GM18909 (cell line): ENCODE measurements around the gene ADGRF1.
"Not testable (repeated sequence)": the region's sequence is repeated elsewhere in the genome, so short reads cannot be mapped to it uniquely, and the experiment has no call there.

ENCODE experiments used
- ATAC-seq: cut with Tn5 transposase; IDR thresholded peaks from one replicate; pipeline ENCODE4 v1.9.1; 2021; ENCODE audit warnings: mild to moderate bottlenecking; ENCODE audit not compliant: unreplicated experiment, poor library complexity

The ADGRF1 gene

DNA sequence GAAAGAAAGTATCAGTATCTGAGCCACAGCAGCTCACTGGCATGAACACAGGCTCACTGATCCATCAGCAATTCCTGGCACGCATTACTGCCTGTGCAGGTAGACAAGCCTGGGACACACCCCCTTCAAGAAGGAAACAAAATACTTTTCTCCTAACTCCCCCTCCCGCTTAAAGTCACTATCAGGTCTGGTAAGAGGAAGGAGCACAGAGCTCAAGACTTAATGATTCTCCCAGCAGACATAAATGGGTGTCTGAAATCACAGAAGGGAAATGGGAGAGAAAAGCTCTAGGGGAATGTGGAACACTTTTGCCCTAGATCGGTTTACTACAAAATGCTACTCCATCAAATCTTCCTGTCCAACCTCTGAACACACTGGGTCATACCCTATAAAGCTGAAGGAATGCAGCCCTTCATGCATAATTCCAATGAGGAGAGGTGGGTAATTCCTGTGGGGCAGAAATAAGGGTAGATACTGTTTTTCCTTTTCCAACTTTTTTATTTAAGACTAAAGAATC lies at the start of gene ADGRF1:
ADGRF1 (minus strand) TSS at position 58 of the 517 bp plus-strand sequence. CDS start 13,271 bp downstream, outside the sequence.
- ATAC-seq: no peak

DNA sequence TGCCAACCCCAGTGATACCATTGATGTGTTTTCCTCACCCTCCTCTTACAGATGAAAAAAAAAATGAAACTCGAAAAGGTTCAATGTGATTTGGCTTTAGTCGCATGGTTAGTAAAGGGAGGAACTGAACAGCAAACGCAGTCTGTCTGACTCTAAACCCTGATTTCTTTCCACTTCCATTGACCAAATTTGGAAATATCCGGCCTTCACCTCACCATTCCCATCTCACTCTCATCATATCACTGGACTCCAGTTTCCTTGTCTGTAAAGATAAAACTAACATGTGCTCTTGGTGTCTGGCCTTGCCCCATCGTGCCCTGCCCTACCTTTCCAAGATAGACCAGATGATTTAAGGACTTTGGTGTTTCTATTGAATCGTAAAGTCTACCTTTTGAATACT lies 48.7 kb upstream of the ADGRF1 start:
- ATAC-seq: no peak

DNA sequence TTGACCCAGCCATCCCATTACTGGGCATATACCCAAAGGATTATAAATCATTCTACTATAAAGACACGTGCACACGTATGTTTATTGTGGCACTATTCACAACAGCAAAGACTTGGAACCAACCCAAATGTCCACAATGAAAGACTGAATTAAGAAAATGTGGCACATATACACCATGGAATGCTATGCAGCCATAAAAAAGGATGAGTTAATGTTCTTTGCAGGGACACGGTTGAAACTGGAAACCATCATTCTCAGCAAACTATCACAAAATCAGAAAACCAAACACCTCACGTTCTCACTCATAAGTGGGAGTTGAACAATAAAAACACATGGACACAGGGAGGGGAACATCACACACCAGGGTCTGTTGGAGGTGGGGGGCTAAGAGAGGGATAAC lies 47.3 kb upstream of the ADGRF1 start:
- not testable (repeated sequence) for ATAC-seq

DNA sequence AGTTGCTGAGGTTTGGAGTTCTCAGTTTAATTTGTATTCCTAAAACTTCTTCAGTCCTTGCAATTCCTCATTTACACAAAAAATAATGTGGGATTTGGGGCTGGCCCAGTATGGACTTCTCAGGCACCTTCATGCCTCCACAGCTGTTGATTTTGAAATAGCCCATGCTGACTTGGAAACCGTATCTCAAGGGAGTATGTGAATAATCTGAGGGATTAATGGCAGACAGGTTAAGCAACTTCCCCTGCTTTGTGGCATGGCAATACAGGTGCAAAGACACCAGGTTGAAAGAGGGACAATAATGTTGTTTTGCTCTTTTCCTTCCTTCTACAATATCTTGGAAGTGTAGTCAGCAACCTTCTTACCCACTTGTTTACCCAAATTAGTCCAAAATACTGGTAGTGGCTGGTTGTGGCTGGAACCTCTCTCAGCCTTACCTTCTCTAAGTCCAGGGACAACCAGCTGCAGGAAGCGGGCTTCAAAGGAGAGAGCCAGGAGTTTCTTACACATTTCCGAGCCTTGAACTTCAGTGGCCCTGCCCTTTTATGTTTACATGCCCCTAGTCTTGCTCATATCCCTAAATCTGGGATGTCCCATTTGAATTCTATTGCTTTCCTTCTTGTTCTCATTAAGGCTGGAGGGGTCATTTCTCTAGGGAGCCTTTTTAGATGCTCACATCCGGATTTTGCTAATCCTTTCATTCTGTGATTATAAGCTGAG lies 44.1 kb upstream of the ADGRF1 start:
- ATAC-seq: no peak

DNA sequence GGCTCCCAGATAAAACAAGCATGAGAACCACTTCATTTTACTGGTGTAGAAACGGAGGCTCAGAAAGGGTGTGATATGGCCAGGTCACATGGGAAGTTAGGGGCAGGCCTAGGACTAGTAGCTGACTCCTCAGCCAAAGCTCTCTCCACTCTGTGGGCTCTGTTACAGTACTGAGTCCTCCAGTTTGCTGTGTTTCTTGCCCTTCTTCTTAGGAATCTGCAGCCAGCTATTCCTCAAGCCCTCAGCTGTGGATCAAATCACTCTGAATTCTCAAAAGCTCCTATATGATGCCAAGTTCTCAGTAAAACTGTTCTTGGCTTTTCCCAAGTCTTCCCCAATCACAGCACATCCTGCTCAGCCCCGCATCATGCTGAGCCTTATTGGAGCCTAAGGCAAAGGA lies 42.5 kb upstream of the ADGRF1 start:
- ATAC-seq: no peak

DNA sequence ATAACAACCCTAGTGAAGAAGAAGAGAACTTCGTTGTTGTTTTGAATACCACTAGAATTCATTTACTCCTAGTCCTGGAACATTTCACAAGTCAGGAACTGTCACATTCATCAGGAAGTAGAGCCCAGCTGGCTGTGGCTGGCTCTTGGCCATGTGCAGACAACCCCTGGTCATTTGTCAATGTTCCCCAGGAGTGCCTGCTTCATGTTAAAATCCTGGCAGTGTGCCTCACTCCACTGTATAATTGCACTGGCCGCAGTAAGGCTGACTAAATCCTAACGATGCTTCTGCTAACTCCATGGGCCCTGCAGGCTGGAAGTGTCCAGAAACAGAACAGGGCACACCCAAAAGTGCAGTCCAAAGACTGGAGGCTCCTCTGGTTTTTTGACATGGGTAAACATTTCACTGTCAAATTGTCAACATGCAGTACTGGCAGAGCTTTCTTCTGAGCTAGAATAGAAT lies 41.5 kb upstream of the ADGRF1 start:
- ATAC-seq: no peak

DNA sequence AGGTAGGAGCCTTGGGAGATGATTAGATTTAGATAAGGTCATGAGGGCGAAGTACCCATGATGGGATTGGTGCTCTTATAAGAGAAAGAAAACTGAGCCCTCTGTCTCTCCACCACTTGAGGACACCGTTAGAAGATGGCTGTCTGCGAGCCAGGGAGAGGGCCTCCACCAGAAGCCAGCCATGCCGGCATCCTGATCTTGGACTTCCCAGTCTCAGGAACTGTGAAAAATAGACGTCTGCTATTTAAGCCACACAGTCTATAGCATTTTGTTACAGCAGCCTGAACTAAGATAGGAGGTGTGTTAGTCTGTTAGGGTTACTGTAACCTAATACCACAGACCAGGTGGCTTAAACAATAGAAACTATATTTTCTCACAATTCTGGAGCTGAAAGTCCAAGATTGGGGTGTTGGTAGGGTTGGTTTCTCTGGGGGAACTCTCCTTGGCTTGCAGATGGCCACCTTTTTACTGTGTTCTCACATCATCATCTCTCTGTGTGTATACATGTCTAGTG lies 38.0 kb upstream of the ADGRF1 start:
- ATAC-seq: no peak

DNA sequence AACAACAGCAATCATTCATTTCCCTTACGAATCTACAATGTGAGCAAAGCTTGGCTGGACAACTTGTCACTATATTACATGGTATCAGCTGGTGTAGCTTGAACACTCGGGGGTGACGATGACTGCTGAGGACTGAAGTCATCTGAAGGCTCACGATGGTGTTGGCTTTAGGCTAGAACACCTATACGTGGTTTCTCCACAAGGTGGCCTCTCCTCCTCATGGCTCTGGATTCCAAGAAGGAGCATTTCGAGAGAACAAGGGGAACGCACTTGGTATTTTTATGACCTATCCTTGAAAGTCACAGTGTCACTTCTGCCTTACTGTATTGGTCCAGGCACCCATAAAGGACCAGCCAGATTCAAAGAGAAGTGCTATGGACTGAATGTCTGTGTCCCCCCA lies 37.5 kb upstream of the ADGRF1 start:
- no peak for ATAC-seq

DNA sequence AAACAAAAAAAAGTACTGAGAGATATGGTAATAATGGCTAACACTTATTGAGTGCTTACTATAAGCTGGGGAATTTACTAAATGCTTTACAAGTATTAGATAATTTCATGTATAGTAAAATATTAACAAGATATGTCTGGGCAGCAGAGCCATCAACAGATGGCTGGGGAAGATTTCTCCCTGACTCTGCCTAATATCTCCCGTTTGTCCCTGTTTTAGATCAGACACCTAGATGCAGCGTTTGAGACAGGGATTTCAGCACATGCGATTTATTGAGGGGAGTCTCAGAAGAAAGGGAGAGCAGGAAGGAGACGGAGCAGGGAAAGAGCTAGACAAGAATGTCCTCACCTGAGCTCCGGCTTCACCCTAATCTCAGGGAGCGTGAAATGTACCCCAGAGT lies 36.9 kb upstream of the ADGRF1 start:
- no peak for ATAC-seq

DNA sequence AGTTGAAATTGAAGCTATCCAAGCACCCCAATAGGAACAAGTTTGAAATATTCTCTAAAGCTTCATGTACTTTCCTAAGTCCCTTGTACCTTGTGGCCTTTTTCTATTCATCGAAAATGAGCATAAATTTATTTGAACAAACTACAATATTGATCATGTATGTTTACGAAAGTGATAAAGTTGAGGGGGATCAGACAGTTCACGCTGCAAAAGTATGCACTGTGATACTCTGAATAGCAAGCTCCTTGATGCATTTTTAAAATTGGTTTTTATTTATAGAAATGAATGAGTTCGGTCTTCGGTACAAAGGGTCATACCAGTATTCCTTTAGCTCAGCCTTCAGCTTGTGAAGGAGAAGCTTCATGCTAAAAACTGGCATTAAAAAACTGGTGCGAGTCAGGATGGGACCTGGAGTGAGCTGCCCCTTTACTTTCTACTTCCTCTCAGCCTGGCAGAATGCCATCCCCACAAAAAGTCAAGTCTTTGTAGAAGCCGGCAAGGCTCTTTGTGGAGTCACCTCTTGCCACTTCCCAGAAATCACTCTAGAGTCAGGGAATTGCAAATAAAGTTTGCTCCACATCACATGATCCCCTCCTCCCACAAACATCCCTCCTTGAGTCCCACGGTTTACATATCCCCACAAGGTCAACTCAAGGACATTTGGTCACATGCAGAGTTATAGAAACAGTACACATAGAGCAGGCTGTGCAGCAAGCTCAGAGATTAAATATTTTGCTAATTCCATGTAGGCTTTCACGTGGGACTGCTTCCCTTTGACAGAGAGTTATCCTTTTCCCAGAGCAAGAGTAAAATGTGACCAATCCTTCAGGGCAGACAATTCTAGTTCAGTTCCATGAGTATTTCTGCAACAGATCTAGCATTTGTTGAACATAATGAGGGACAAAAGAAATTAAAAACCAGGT lies 34.6 kb upstream of the ADGRF1 start:
- no peak for ATAC-seq

DNA sequence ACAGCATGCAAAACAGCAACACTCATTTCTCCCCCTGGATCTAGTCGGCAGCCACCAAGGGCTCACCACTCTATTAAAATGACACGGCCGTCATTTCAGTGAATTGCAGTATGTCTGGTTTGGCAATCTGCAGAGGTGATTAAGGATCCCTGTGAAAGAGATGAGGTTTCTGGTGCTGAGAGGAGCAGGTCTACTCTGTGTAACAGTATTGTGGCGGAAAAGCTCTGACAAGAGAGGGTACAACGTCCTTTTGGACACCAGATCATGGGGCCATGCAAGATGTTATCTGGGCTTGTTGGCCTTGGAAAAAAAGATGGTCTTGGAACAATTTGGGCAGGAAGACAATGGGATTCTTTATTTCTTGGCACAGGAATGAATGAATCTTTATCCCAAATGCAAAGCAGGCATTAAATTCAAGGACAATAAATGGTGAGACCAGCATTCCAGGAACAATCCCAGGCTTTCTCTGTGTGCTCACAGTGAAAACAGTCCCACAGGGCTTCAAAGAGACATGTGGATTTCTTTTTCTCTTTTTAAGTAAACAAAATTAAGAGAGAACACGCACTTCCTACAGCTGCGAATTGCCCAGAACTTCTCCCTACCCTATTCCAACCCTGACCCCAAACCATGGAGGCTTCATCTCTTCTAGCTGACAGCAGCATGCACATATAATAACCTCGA lies 33.7 kb upstream of the ADGRF1 start:
- no peak for ATAC-seq

DNA sequence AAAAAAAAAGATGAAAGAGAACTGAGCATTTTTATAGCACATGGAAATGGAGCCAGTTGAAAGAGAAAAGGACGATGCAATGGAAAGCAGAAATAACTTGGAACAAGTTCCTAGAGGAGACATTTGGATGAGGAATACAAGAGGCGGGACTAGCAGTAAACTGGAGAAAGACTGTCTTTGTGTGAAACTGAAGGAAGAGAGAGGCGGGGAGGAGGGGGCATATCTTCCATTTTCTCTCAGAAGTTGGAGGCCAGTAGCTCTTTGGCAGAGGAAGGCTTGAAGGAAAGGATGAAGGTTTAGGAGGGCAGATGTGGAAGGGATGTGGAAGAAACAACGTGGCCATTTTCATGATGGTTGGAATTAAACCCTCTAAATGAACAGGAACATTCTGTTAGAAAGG lies 33.0 kb upstream of the ADGRF1 start:
- ATAC-seq: no peak

DNA sequence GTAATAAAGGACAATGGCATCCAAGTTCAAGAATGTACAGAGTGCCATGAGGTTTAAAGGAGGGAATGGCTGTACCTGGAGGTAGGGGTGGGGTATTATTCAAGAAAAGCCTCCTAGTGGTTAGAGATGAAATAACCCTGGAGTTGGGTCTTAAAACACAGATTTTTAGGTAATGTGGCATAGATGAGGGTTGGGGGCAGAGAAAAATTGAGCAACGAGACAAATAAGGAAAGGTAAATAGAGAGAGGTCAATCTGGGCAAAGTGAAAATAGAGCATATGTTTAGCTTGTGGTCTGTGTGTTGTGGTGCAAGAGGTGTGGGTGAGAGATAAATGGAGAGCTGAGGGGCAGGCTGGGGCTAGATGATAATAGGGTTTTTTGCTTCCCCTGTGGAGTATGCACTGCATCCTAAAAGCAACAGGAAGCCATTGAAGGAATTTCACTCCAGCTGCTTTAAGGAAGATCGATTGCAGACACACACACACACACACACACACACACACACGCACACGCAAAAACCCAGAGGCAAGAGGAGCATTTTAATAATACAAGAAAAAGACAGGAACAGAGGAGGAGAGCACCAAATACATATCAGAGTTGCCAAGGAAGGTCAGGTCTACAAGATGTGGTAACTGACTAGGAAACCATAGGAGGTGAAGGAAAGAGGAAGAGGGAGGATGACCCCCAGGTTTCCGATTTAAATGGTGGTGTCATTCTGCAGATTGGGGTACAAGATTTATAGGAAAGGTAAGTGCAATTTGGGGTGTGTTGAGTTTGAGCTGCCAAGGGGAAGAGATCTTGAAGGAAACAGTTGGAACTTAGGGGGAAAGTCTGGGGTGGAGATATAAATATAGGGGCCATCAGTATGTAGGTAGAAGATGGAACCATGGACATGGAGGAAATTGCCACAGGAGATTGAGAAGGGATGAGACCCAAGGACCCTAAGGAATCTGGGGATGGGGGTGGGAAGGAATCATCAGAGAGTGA lies 31.3 kb upstream of the ADGRF1 start:
- no peak for ATAC-seq

DNA sequence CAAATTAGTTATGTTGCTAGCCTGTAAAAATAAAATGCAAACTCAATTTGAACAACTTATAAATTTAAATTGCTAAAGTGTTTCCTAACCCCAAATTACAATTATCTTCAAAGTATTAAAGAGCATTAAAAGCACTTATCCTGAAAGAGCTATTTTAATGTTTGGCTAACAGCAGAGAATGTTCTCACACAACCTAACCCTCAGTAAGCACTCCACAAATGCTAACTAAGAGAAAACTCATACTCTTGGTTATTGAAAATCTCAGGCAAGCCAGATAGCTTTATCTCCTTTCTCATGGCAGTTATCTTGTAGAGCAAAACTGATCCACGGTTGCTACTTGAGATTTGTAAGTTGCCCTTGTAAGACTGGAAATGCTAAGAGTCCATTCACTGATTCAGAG lies 30.5 kb upstream of the ADGRF1 start:
- ATAC-seq: no peak

DNA sequence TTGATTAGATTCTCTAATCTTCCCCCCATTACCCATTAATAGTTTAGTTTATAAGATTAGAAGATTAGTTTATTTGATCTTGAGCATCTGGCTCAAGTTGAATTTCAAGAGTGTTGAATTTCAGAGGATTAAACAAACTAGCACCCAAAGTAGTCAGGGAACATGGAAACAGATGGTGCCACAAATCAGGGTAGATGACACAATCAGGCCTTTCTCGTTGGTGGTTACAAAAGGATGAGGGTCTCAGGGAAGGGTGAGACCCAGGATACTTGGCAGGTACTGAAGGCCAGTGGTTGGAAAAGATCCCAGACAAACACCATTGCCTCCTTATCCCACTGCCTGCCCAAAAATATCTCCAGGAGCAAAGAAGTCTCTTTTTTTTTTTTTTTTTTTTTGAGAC lies 29.5 kb upstream of the ADGRF1 start:
- no peak for ATAC-seq

DNA sequence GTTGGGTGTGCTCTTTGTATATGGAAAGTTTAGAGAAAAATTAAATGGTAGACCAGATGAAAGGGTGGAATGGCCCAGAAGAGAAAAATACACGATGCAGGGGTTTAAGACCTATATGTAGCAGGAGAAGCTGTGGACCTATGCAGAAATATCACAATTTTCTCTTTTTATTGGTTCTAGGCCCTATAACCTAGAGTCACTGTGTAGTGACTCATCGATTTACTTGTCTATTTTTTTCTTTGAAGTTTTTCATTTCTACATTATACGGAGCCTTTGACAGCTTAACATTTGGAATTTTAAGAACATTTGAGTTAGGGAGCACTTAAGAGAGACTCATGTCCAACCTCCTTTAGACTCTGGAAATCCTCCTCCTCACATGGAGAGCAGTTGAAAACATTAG lies 28.3 kb upstream of the ADGRF1 start:
- no peak for ATAC-seq

DNA sequence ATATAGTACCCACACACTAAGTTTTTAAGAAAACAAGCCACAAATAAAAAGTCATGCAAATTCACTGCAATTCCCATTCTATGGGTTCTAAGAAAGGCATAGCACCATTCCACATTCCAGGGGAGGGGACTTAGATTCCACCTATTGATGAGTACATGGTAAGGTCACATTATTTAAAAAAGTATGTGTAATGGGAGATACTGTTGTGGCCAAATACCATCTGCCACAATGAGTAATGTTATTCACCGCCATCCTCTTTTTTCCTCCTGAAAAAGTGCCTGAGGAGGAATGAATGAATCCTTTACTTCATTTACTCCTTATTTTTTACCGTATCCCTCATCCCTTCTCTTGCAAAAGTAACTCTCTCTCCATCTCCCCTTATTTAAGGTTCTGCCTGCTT lies 27.0 kb upstream of the ADGRF1 start:
- no peak for ATAC-seq

DNA sequence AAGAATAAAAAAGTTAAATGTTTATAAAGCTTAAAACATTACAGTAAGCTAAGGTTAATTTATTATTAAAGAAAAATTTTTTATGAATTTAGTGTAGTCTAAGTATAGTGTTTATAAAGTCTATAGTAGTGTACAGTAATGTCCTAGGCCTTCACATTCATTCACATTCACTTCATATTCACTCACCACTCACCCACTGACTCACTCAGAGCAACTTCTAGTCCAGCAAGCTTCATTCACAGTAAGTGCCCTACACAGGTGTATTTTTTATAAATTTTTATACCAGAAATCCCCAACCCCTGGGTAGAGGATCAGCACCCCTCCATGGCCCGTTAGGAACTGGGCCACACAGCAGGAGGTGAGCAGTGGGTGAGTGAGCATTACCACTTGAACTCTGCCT lies 24.3 kb upstream of the ADGRF1 start:
- no peak for ATAC-seq

DNA sequence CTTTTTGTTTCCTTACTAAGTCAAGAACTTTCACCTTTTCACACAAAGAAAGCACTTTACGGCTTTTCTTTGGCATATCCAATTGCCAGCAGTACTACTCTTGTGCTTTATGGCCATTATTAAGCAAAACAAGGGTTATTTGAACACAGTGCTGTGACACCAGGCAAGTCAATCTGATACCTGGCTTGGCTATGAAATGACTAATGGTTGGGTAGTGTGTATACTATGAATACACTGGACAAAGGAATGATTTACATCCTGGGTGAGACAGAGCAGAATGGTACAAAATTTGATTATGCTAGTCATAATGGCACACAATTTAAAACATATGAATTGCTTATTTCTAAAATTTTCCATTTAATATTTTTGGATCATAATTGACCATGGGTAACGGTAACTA lies 22.1 kb upstream of the ADGRF1 start:
- ATAC-seq: peak; percentile 51
